ENCODE measurements around the gene FMN1.
A peak's percentile ranks its signal among the peaks of the same experiment; 100 is the strongest.

Gene FMN1

GRCh38 chr15:32739522-32740063 is 454.9 kb downstream of the FMN1 start:
- DNase-seq = no peak

- DNase-seq = no peak
Observed at GRCh38 chr15:32738666-32739065, 455.8 kb downstream of the FMN1 start.

GRCh38 chr15:32737304-32737703 is 457.2 kb downstream of the FMN1 start:
- DNase-seq = no peak

- no peak for DNase-seq
Observed at GRCh38 chr15:32736701-32737061, 457.8 kb downstream of the FMN1 start.

- DNase-seq = no peak
Observed at GRCh38 chr15:32735989-32736700, 458.4 kb downstream of the FMN1 start.

GRCh38 chr15:32733281-32733680 is 461.2 kb downstream of the FMN1 start:
- no peak for DNase-seq

GRCh38 chr15:32732574-32733157 is 461.8 kb downstream of the FMN1 start:
- no peak for DNase-seq

- peak; percentile 32 for DNase-seq
Observed at GRCh38 chr15:32730677-32731654, 463.5 kb downstream of the FMN1 start.

- DNase-seq = no peak
Observed at GRCh38 chr15:32729700-32730395, 464.7 kb downstream of the FMN1 start.

- no peak for DNase-seq
Observed at GRCh38 chr15:32723171-32723948, 471.2 kb downstream of the FMN1 start.

- no peak for DNase-seq
Observed at GRCh38 chr15:32722136-32722535, 472.4 kb downstream of the FMN1 start.

- no peak for DNase-seq
Observed at GRCh38 chr15:32721596-32721995, 472.9 kb downstream of the FMN1 start.

- DNase-seq = no peak
Observed at GRCh38 chr15:32718821-32719716, 475.4 kb downstream of the FMN1 start.

- no peak for DNase-seq
Observed at GRCh38 chr15:32718227-32718820, 476.2 kb downstream of the FMN1 start.

GRCh38 chr15:32717426-32718226 is 476.9 kb downstream of the FMN1 start, which contains the start of gene GREM1:
Gene GREM1, plus strand, starts transcription at chr15:32718004. Its CDS starts 12,687 bp downstream, at chr15:32730691.
- no peak for DNase-seq

GRCh38 chr15:32716915-32717425 is 477.5 kb downstream of the FMN1 start:
- no peak for DNase-seq

GRCh38 chr15:32716216-32716914 is 478.1 kb downstream of the FMN1 start:
- DNase-seq = no peak
